HEK293 (cell line): ENCODE results near the gene KCNJ6.

Source experiments
- CTCF ChIA-PET: fragments of 350-600 bp; formaldehyde crosslinking; extraction: SDS; loops from one replicate; lab custom pipeline; 2021; ENCODE audit warnings: antibody characterized with exemption; lab: Yijun Ruan, JAX
- POLR2A ChIA-PET: fragments of 300-600 bp; formaldehyde crosslinking; extraction: SDS; loops from one replicate; lab custom pipeline; 2020; ENCODE audit warnings: antibody characterized with exemption, inconsistent platforms; lab: Yijun Ruan, JAX
- H3K27ac ChIP-seq: fragments of 200-500 bp; sonication (Bioruptor generic); 2 replicates; pipeline ENCODE4 v1.5.1; 2014; ENCODE audit warnings: low read depth, low read length, control low read depth, inconsistent platforms; ENCODE audit errors: extremely low read depth
- H3K36me3 ChIP-seq, 2 experiments: fragments of 200-500 bp in 1 of 2; sonication (Bioruptor generic) in 1 of 2; 1 replicate in 1 of 2; 2 replicates in 1 of 2; pipeline ENCODE4 v1.5.1; 2014 to 2017; ENCODE audit warnings: inconsistent platforms in 2 of 2, low read length in 2 of 2; ENCODE audit not compliant: control insufficient read depth in 2 of 2, insufficient read depth in 1 of 2
- H3K4me1 ChIP-seq: fragments of 200-500 bp; sonication (Bioruptor generic); 2 replicates; pipeline ENCODE4 v1.5.1; 2014; ENCODE audit warnings: mild to moderate bottlenecking, low read length, inconsistent platforms; ENCODE audit not compliant: control insufficient read depth, insufficient read depth
- H3K4me3 ChIP-seq: 2 replicates; pipeline ENCODE4 v1.5.1; 2011; ENCODE audit warnings: low read depth, mild to moderate bottlenecking, control low read depth, low read length, moderate library complexity
- H3K9me3 ChIP-seq: fragments of 200-500 bp; sonication (Bioruptor generic); 2 replicates; pipeline ENCODE4 v1.5.1; 2014; ENCODE audit warnings: low read depth, low read length, inconsistent platforms; ENCODE audit not compliant: control insufficient read depth, insufficient read depth
- EGR2 ChIP-seq: fragments of 450-650 bp; formaldehyde crosslinking; IDR thresholded peaks from 2 replicates; pipeline ENCODE4 v1.5.1; 2016; ENCODE audit warnings: low read depth, missing biosample characterization, missing genetic modification characterization
- IKZF3 ChIP-seq: fragments of 450-650 bp; IDR thresholded peaks from 2 replicates; pipeline ENCODE4 v1.5.0; 2018; ENCODE audit warnings: missing biosample characterization, mild to moderate bottlenecking, missing genetic modification characterization, moderate library complexity
- KLF17 ChIP-seq: fragments of 450-650 bp; formaldehyde crosslinking; IDR thresholded peaks from 2 replicates; pipeline ENCODE4 v1.5.1; 2016; ENCODE audit warnings: missing biosample characterization, missing genetic modification characterization
- KLF8 ChIP-seq: fragments of 450-650 bp; formaldehyde crosslinking; IDR thresholded peaks from 2 replicates; pipeline ENCODE4 v1.5.1; 2016; ENCODE audit warnings: missing biosample characterization, missing genetic modification characterization
- RBAK ChIP-seq: fragments of 450-650 bp; formaldehyde crosslinking; IDR thresholded peaks from 2 replicates; pipeline ENCODE4 v1.5.1; 2016; ENCODE audit warnings: missing biosample characterization, missing genetic modification characterization
- REPIN1 ChIP-seq: fragments of 450-650 bp; formaldehyde crosslinking; IDR thresholded peaks from 2 replicates; pipeline ENCODE4 v1.5.1; 2017; ENCODE audit warnings: missing biosample characterization, missing genetic modification characterization, low read depth
- ZFHX2 ChIP-seq: fragments of 450-650 bp; formaldehyde crosslinking; conservative IDR thresholded peaks from 2 replicates; pipeline ENCODE4 v1.5.1; 2016; ENCODE audit warnings: missing biosample characterization, missing genetic modification characterization
- ZNF10 ChIP-seq: fragments of 450-650 bp; formaldehyde crosslinking; IDR thresholded peaks from 2 replicates; pipeline ENCODE4 v1.5.1; 2017; ENCODE audit warnings: missing biosample characterization, missing genetic modification characterization
- ZNF132 ChIP-seq: fragments of 450-650 bp; formaldehyde crosslinking; IDR thresholded peaks from 2 replicates; pipeline ENCODE4 v1.5.1; 2017; ENCODE audit warnings: missing biosample characterization, missing genetic modification characterization, borderline replicate concordance
- ZNF324 ChIP-seq: fragments of 450-650 bp; formaldehyde crosslinking; IDR thresholded peaks from 2 replicates; pipeline ENCODE4 v1.5.1; 2016; ENCODE audit warnings: missing biosample characterization, missing genetic modification characterization
- ZNF416 ChIP-seq: fragments of 450-650 bp; formaldehyde crosslinking; IDR thresholded peaks from 2 replicates; pipeline ENCODE4 v1.5.1; 2016; ENCODE audit warnings: missing biosample characterization, missing genetic modification characterization
- ZNF423 ChIP-seq: fragments of 450-650 bp; formaldehyde crosslinking; IDR thresholded peaks from 2 replicates; pipeline ENCODE4 v1.5.1; 2016; ENCODE audit warnings: missing biosample characterization, missing genetic modification characterization
- ZNF624 ChIP-seq: fragments of 450-650 bp; formaldehyde crosslinking; IDR thresholded peaks from 2 replicates; pipeline ENCODE4 v1.5.1; 2017; ENCODE audit warnings: missing biosample characterization, missing genetic modification characterization
- ZNF791 ChIP-seq: fragments of 450-650 bp; formaldehyde crosslinking; IDR thresholded peaks from 2 replicates; pipeline ENCODE4 v1.5.1; 2016; ENCODE audit warnings: missing biosample characterization, missing genetic modification characterization
- ZNF792 ChIP-seq: fragments of 450-650 bp; formaldehyde crosslinking; IDR thresholded peaks from 2 replicates; pipeline ENCODE4 v1.5.1; 2016; ENCODE audit warnings: missing biosample characterization, missing genetic modification characterization
- ZXDB ChIP-seq: fragments of 450-650 bp; formaldehyde crosslinking; IDR thresholded peaks from 2 replicates; pipeline ENCODE4 v1.5.1; 2016; ENCODE audit warnings: missing biosample characterization, missing genetic modification characterization
- TF ChIP-seq, protein P1 (sequence below): fragments of 450-650 bp; formaldehyde crosslinking; IDR thresholded peaks from 2 replicates; pipeline ENCODE4 v1.5.1; 2016; ENCODE audit warnings: missing biosample characterization, missing genetic modification characterization

The KCNJ6 gene

DNA sequence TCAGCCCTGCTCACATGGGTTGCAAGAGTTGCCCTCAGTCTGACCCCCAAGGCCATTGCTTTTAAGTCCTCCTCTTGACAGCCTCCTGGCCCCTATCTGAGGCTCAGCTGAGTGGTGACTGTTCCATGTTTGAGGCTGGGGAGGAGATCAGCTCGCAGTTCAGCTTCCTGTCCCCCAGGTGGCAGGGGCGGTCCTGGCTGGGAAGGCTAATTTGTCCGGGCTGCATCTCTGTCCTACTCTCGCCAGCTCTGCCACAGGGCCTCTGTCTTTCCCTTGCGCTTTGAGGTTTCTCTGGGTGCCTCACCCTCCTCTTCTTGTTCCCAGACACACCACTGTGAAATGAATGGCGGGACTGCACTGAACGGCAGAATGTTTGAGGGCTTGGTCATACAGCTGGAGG, 157.3 kb downstream of the KCNJ6 start:
- Histone ChIP-seq H3K36me3 (no peaks in the 10 kb centered on the region), H3K4me1 (no peaks in the 10 kb centered on the region), H3K9me3 (no peaks in the 10 kb centered on the region), H3K4me3 (no peak overlapping the region), H3K27ac (no peak overlapping the region)
- ChIA-PET POLR2A (interaction anchor here (1.1 kb wide), 1 partner anchor 47 kb away, joined by 5 read pairs; no protein-coding TSS in a partner anchor), CTCF (interaction anchor here (0.6 to 2.5 kb wide), 15 partner anchors 9 to 593 kb away, joined by 3 to 15 read pairs (median 4); partner anchors contain the start of gene KCNJ6)
- TF ChIP-seq ZNF416 (tag by site-specific recombination), result no peak
- TF ChIP-seq ZNF792, result no peak
- TF ChIP-seq, protein P1, sequence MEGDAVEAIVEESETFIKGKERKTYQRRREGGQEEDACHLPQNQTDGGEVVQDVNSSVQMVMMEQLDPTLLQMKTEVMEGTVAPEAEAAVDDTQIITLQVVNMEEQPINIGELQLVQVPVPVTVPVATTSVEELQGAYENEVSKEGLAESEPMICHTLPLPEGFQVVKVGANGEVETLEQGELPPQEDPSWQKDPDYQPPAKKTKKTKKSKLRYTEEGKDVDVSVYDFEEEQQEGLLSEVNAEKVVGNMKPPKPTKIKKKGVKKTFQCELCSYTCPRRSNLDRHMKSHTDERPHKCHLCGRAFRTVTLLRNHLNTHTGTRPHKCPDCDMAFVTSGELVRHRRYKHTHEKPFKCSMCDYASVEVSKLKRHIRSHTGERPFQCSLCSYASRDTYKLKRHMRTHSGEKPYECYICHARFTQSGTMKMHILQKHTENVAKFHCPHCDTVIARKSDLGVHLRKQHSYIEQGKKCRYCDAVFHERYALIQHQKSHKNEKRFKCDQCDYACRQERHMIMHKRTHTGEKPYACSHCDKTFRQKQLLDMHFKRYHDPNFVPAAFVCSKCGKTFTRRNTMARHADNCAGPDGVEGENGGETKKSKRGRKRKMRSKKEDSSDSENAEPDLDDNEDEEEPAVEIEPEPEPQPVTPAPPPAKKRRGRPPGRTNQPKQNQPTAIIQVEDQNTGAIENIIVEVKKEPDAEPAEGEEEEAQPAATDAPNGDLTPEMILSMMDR (tag by site-specific recombination), result peak; percentile 84

GRCh38 chr21:37757606-37758376, 158.5 kb downstream of the KCNJ6 start:
- TF ChIP-seq EGR2 (tag by site-specific recombination), result peak; percentile 59
- TF ChIP-seq ZFHX2, result peak; percentile 56
- no peak for TF ChIP-seq ZNF423 (tag by site-specific recombination)
- peak; percentile 92 for TF ChIP-seq KLF17 (tag by site-specific recombination)
- no peak for TF ChIP-seq ZXDB
- POLR2A ChIA-PET, result interaction anchor here (1.1 kb wide), 1 partner anchor 46 kb away, joined by 5 read pairs; no protein-coding TSS in a partner anchor
- H3K36me3 ChIP-seq, result no peaks in the 10 kb centered on the region
- CTCF ChIA-PET, result interaction anchor here (0.6 to 2.5 kb wide), 8 partner anchors 13 to 497 kb away, joined by 3 to 15 read pairs (median 4); partner anchors contain the start of gene KCNJ6
- H3K4me3 ChIP-seq, result no peak overlapping the region
- H3K9me3 ChIP-seq, result no peaks in the 10 kb centered on the region
- H3K4me1 ChIP-seq, result no peaks in the 10 kb centered on the region
- no peak overlapping the region for H3K27ac ChIP-seq

GRCh38 chr21:37753122-37753599, 163.1 kb downstream of the KCNJ6 start:
- H3K36me3 ChIP-seq, result no peaks in the 10 kb centered on the region
- no peaks in the 10 kb centered on the region for H3K9me3 ChIP-seq
- H3K4me1 ChIP-seq, result no peaks in the 10 kb centered on the region
- CTCF ChIA-PET, result interaction anchor here (1.3 kb wide), 1 partner anchor 163 kb away, joined by 3 read pairs; the partner anchor contains the start of gene KCNJ6
- POLR2A ChIA-PET, result no interaction called here
- H3K4me3 ChIP-seq, result no peak overlapping the region
- no peak overlapping the region for H3K27ac ChIP-seq
- TF ChIP-seq ZNF10, result no peak
- TF ChIP-seq ZNF324, result no peak
- no peak for TF ChIP-seq RBAK
- no peak for TF ChIP-seq KLF8
- no peak for TF ChIP-seq IKZF3 (tag by site-specific recombination)
- no peak for TF ChIP-seq ZNF132 (tag by site-specific recombination)
- no peak for TF ChIP-seq ZNF791 (tag by site-specific recombination)
- TF ChIP-seq ZNF624 (tag by site-specific recombination), result no peak
- no peak for TF ChIP-seq REPIN1
